A172 (cell line): Measurements from ENCODE around the gene DOCK10. TPM values are rescaled to one million over a fixed set of nuclear protein-coding genes. Genes with fewer than 3 reads are reported as not detected.

Source experiments
- DNase-seq: peaks from one replicate; pipeline ENCODE4 v3.0.0-alpha.2; 2015; ENCODE audit warnings: low spot score
- total RNA-seq: library from RNA; depleted of rRNA; stranded (reverse); fragments of >200 nt; shearing (Covaris generic); gene quantifications from 2 replicates; pipeline ENCODE4 v1.2.3, GENCODE V29; 2014

The DOCK10 gene
- total RNA-seq, 1 experiment from 2014 or later = 37.5 TPM

GRCh38 chr2:224780106-224780505 lies 262.2 kb downstream of the DOCK10 start:
- DNase-seq = no peak

- peak; percentile 45 for DNase-seq
Observed at GRCh38 chr2:224778474-224778877, 263.8 kb downstream of the DOCK10 start.

GRCh38 chr2:224777559-224777930 lies 264.7 kb downstream of the DOCK10 start:
- DNase-seq = no peak

GRCh38 chr2:224776795-224777558 lies 265.3 kb downstream of the DOCK10 start:
- no peak for DNase-seq

- peak; percentile 4 for DNase-seq
Observed at GRCh38 chr2:224775647-224776046, 266.6 kb downstream of the DOCK10 start.

- DNase-seq = no peak
Observed at GRCh38 chr2:224774735-224775134, 267.5 kb downstream of the DOCK10 start.

GRCh38 chr2:224772494-224772893 lies 269.8 kb downstream of the DOCK10 start:
- no peak for DNase-seq

- DNase-seq = no peak
Observed at GRCh38 chr2:224769489-224769888, 272.8 kb downstream of the DOCK10 start.

GRCh38 chr2:224764565-224765236 lies 277.6 kb downstream of the DOCK10 start:
- no peak for DNase-seq

- no peak for DNase-seq
Observed at GRCh38 chr2:224757934-224758548, 284.2 kb downstream of the DOCK10 start.

- DNase-seq = peak; percentile 52
Observed at GRCh38 chr2:224753743-224754540, 288.3 kb downstream of the DOCK10 start.

GRCh38 chr2:224751996-224752698 lies 290.1 kb downstream of the DOCK10 start:
- DNase-seq = no peak

- DNase-seq = no peak
Observed at GRCh38 chr2:224749136-224749535, 293.1 kb downstream of the DOCK10 start.

- DNase-seq = no peak
Observed at GRCh38 chr2:224747765-224748164, 294.5 kb downstream of the DOCK10 start.

- DNase-seq = no peak
Observed at GRCh38 chr2:224736227-224736626, 306.0 kb downstream of the DOCK10 start.

- DNase-seq = no peak
Observed at GRCh38 chr2:224734949-224735348, 307.3 kb downstream of the DOCK10 start.

GRCh38 chr2:224731665-224732064 lies 310.6 kb downstream of the DOCK10 start:
- DNase-seq = no peak

- DNase-seq = no peak
Observed at GRCh38 chr2:224729435-224729834, 312.8 kb downstream of the DOCK10 start.

GRCh38 chr2:224724331-224724730 lies 317.9 kb downstream of the DOCK10 start:
- DNase-seq = no peak

- DNase-seq = peak; percentile 25
Observed at GRCh38 chr2:224723586-224724217, 318.6 kb downstream of the DOCK10 start.

GRCh38 chr2:224722770-224723169 lies 319.5 kb downstream of the DOCK10 start:
- no peak for DNase-seq
